GM23248 (cell line): ENCODE results near the gene DTX1.

ENCODE experiments used
- EZH2 ChIP-seq: fragments of 200-600 bp; sonication (generic); IDR thresholded peaks from 2 replicates; pipeline ENCODE4 v1.6.1; 2018; ENCODE audit warnings: antibody characterized with exemption, mild to moderate bottlenecking; ENCODE audit not compliant: insufficient read depth, poor library complexity, severe bottlenecking
- EZH2phosphoT487 ChIP-seq: fragments of 200-600 bp; sonication (generic); IDR thresholded peaks from 2 replicates; pipeline ENCODE4 v1.6.1; 2018; ENCODE audit warnings: antibody characterized with exemption, moderate library complexity, mild to moderate bottlenecking, low read depth; ENCODE audit not compliant: insufficient read depth

- TF ChIP-seq EZH2 (no peak), EZH2phosphoT487 (no peak)
These were observed 89.4 kb downstream of the DTX1 start for GRCh38 chr12:113145720-113146551.
